ENCODE measurements around the gene TFE3.

Gene TFE3

GRCh38 chrX:49071877-49072711, 28.9 kb upstream of the TFE3 start:
- Histone ChIP-seq H3K4me3 (ENCODE audit: insufficient read depth, low read depth, low read length) (no peak overlapping the region), H3K36me3 (ENCODE audit: control insufficient read depth, insufficient read depth, low read length) (no peaks in the 10 kb centered on the region), H3K27ac (ENCODE audit: insufficient read depth, low read depth, low read length, poor library complexity, severe bottlenecking) (no peak overlapping the region), H3K9me3 (ENCODE audit: control insufficient read depth, low read length) (no peaks in the 10 kb centered on the region), H3K27me3 (ENCODE audit: control insufficient read depth, insufficient read depth, low read length, poor library complexity, severe bottlenecking) (no peaks in the 10 kb centered on the region), H3K4me1 (ENCODE audit: control insufficient read depth, insufficient read depth, low read length) (no peaks in the 10 kb centered on the region)
- WGBS, 2 experiments, result 83 to 89% methylated on average over 63 of the region's 63 CpGs

DNA sequence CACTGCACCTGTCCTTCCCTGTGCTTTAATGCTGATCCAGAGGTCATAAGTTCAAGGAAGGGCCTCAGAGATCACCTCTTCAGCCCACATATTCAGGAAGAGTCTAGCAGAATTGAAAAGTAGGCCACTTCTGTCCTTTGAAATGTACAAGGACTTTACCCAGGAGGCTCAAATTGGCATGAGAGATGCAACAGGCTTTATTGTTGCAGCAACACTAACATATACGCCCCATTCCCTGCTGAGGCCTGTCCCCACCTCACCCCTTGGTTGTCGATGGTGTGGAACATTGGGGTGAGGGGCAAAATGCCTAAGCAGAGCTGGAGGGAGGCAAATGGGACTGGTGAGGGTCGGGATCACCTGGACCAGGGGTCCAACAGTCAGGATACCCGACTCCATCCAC, 27.8 kb upstream of the TFE3 start:
- H3K36me3 ChIP-seq (ENCODE audit: control insufficient read depth, insufficient read depth, low read length), result no peaks in the 10 kb centered on the region
- 92 to 96% methylated on average over 4 of the region's 4 CpGs for WGBS, 2 experiments
- no peak overlapping the region for H3K4me3 ChIP-seq (ENCODE audit: insufficient read depth, low read depth, low read length)
- H3K27ac ChIP-seq (ENCODE audit: insufficient read depth, low read depth, low read length, poor library complexity, severe bottlenecking), result no peak overlapping the region
- H3K4me1 ChIP-seq (ENCODE audit: control insufficient read depth, insufficient read depth, low read length), result no peaks in the 10 kb centered on the region
- no peaks in the 10 kb centered on the region for H3K27me3 ChIP-seq (ENCODE audit: control insufficient read depth, insufficient read depth, low read length, poor library complexity, severe bottlenecking)
- no peaks in the 10 kb centered on the region for H3K9me3 ChIP-seq (ENCODE audit: control insufficient read depth, low read length)

GRCh38 chrX:49069038-49069437, 25.9 kb upstream of the TFE3 start:
- no peaks in the 10 kb centered on the region for H3K9me3 ChIP-seq (ENCODE audit: control insufficient read depth, low read length)
- H3K36me3 ChIP-seq (ENCODE audit: control insufficient read depth, insufficient read depth, low read length), result no peaks in the 10 kb centered on the region
- H3K27ac ChIP-seq (ENCODE audit: insufficient read depth, low read depth, low read length, poor library complexity, severe bottlenecking), result no peak overlapping the region
- WGBS, 2 experiments, result 92 to 96% methylated on average over 11 of the region's 11 CpGs
- no peaks in the 10 kb centered on the region for H3K4me1 ChIP-seq (ENCODE audit: control insufficient read depth, insufficient read depth, low read length)
- H3K4me3 ChIP-seq (ENCODE audit: insufficient read depth, low read depth, low read length), result no peak overlapping the region
- H3K27me3 ChIP-seq (ENCODE audit: control insufficient read depth, insufficient read depth, low read length, poor library complexity, severe bottlenecking), result no peaks in the 10 kb centered on the region

DNA sequence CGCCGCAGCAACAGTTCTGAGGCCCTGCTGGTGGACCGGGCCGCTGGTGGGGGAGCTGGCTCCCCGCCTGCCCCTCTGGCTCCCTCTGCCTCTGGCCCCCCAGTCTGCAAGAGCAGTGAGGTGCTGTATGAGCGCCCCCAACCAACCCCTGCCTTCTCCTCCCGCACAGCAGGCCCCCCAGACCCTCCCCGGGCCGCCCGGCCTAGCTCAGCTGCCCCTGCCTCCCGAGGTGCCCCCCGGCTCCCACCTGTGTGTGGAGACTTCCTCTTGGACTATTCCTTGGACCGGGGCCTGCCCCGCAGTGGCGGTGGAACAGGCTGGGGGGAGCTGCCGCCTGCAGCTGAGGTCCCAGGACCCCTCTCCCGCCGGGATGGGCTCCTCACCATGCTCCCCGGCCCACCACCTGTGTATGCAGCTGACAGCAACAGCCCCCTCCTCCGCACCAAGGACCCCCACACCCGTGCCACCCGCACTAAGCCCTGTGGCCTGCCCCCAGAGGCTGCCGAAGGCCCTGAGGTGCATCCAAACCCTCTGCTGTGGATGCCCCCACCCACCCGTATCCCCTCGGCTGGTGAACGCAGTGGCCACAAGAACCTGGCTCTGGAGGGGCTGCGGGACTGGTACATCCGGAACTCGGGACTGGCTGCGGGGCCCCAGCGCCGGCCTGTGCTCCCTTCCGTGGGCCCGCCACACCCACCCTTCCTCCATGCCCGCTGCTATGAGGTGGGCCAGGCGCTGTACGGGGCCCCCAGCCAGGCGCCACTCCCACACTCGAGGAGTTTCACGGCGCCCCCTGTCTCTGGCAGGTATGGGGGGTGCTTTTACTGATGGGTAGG, 24.3 kb upstream of the TFE3 start:
- Histone ChIP-seq H3K36me3 (ENCODE audit: control insufficient read depth, insufficient read depth, low read length) (no peaks in the 10 kb centered on the region), H3K9me3 (ENCODE audit: control insufficient read depth, low read length) (no peaks in the 10 kb centered on the region), H3K4me1 (ENCODE audit: control insufficient read depth, insufficient read depth, low read length) (no peaks in the 10 kb centered on the region), H3K27me3 (ENCODE audit: control insufficient read depth, insufficient read depth, low read length, poor library complexity, severe bottlenecking) (no peaks in the 10 kb centered on the region), H3K27ac (ENCODE audit: insufficient read depth, low read depth, low read length, poor library complexity, severe bottlenecking) (no peak overlapping the region), H3K4me3 (ENCODE audit: insufficient read depth, low read depth, low read length) (no peak overlapping the region)
- WGBS, 2 experiments, result 93 to 96% methylated on average over 41 of the region's 41 CpGs

DNA sequence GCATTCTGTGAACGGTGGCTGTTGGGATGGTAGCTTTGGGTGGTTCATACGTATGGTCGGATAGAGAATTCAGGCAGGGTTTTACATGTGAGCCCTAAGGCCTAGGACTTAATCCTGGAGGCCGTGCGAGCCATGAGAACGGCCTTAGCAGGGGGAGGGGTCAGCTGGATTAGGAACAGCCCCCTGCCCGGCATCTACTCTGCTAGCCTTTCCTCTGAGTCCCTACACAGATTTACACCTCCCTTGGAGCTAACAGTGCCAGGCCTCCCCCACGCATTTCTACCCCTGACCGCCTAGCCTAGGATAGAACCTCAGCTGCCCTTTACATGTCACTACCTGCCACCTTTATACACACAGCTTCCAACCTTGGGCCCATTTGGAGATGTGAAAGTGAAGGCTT, 23.5 kb upstream of the TFE3 start:
- Histone ChIP-seq H3K4me3 (ENCODE audit: insufficient read depth, low read depth, low read length) (no peak overlapping the region), H3K36me3 (ENCODE audit: control insufficient read depth, insufficient read depth, low read length) (no peaks in the 10 kb centered on the region), H3K4me1 (ENCODE audit: control insufficient read depth, insufficient read depth, low read length) (no peaks in the 10 kb centered on the region), H3K27ac (ENCODE audit: insufficient read depth, low read depth, low read length, poor library complexity, severe bottlenecking) (no peak overlapping the region), H3K9me3 (ENCODE audit: control insufficient read depth, low read length) (no peaks in the 10 kb centered on the region), H3K27me3 (ENCODE audit: control insufficient read depth, insufficient read depth, low read length, poor library complexity, severe bottlenecking) (no peaks in the 10 kb centered on the region)
- WGBS, 2 experiments, result 73 to 79% methylated on average over 7 to 8 of the region's 9 CpGs

DNA sequence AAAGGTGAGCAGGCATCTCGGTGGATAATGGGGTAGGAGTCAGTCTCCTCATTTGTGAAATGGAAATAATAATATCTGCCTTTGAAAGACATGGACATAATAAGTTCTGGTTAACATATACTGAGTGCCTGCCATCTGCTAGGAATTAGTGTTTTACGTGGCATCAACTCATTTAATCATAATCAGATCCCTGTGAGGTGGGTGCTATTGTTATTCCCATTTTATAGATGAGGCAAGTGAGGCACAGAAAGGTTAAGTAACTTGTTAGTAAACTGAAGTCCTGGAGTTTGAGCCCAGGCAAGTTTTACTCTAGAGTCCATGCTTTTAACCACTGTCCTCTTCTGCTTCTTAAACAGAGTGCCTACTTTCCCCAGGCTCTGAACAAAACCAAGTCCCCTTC, 23.1 kb upstream of the TFE3 start:
- Histone ChIP-seq H3K9me3 (ENCODE audit: control insufficient read depth, low read length) (no peaks in the 10 kb centered on the region), H3K36me3 (ENCODE audit: control insufficient read depth, insufficient read depth, low read length) (no peaks in the 10 kb centered on the region), H3K27me3 (ENCODE audit: control insufficient read depth, insufficient read depth, low read length, poor library complexity, severe bottlenecking) (no peaks in the 10 kb centered on the region), H3K4me3 (ENCODE audit: insufficient read depth, low read depth, low read length) (no peak overlapping the region), H3K27ac (ENCODE audit: insufficient read depth, low read depth, low read length, poor library complexity, severe bottlenecking) (no peak overlapping the region), H3K4me1 (ENCODE audit: control insufficient read depth, insufficient read depth, low read length) (no peaks in the 10 kb centered on the region)
- WGBS, 2 experiments, result 92 to 93% methylated on average over 1 to 2 of the region's 2 CpGs

- no peak overlapping the region for H3K27ac ChIP-seq (ENCODE audit: insufficient read depth, low read depth, low read length, poor library complexity, severe bottlenecking)
- H3K36me3 ChIP-seq (ENCODE audit: control insufficient read depth, insufficient read depth, low read length), result no peaks in the 10 kb centered on the region
- H3K27me3 ChIP-seq (ENCODE audit: control insufficient read depth, insufficient read depth, low read length, poor library complexity, severe bottlenecking), result no peaks in the 10 kb centered on the region
- no peaks in the 10 kb centered on the region for H3K9me3 ChIP-seq (ENCODE audit: control insufficient read depth, low read length)
- H3K4me3 ChIP-seq (ENCODE audit: insufficient read depth, low read depth, low read length), result no peak overlapping the region
- WGBS, 2 experiments, result 92 to 94% methylated on average over 8 of the region's 8 CpGs
- H3K4me1 ChIP-seq (ENCODE audit: control insufficient read depth, insufficient read depth, low read length), result no peaks in the 10 kb centered on the region
These were observed 21.6 kb upstream of the TFE3 start for GRCh38 chrX:49064735-49065134.

DNA sequence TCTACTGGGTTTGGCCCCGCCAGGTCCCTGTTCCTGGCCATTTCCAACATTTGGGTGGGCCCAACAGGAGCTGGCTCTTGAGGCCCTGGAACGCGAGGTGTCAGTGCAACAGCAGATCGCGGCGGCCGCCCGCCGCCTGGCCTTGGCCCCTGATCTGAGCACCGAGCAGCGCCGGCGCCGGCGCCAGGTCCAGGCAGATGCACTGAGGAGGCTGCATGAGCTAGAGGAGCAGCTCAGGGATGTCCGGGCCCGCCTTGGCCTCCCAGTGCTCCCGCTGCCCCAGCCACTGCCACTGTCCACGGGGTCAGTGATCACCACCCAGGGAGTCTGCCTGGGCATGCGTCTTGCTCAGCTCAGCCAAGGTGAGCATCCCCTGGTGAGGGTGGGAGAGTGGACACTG, 21.1 kb upstream of the TFE3 start:
- Histone ChIP-seq H3K4me1 (ENCODE audit: control insufficient read depth, insufficient read depth, low read length) (no peaks in the 10 kb centered on the region), H3K36me3 (ENCODE audit: control insufficient read depth, insufficient read depth, low read length) (no peaks in the 10 kb centered on the region), H3K4me3 (ENCODE audit: insufficient read depth, low read depth, low read length) (no peak overlapping the region), H3K9me3 (ENCODE audit: control insufficient read depth, low read length) (no peaks in the 10 kb centered on the region), H3K27me3 (ENCODE audit: control insufficient read depth, insufficient read depth, low read length, poor library complexity, severe bottlenecking) (no peaks in the 10 kb centered on the region), H3K27ac (ENCODE audit: insufficient read depth, low read depth, low read length, poor library complexity, severe bottlenecking) (no peak overlapping the region)
- WGBS, 2 experiments, result 93 to 96% methylated on average over 20 of the region's 20 CpGs

DNA sequence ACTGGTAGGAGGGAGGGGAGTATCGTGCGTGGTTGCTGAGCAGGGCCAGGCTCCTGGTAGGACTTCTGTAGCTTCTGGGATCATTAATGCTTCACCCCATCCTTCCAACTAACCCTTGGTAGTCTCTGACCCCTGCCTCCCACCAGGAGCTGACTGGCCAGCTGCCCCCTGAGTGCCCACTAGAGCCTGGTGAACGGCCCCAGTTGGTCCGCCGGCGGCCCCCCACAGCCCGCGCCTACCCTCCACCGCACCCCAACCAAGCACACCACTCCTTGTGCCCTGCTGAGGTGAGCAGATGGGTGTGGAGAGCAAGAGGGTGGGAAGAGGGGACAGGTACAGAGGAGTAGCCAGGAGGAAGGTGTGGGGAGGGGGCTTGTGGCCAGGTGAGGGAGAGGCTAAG, 20.6 kb upstream of the TFE3 start:
- Histone ChIP-seq H3K36me3 (ENCODE audit: control insufficient read depth, insufficient read depth, low read length) (no peaks in the 10 kb centered on the region), H3K4me3 (ENCODE audit: insufficient read depth, low read depth, low read length) (no peak overlapping the region), H3K9me3 (ENCODE audit: control insufficient read depth, low read length) (no peaks in the 10 kb centered on the region), H3K27ac (ENCODE audit: insufficient read depth, low read depth, low read length, poor library complexity, severe bottlenecking) (no peak overlapping the region), H3K27me3 (ENCODE audit: control insufficient read depth, insufficient read depth, low read length, poor library complexity, severe bottlenecking) (no peaks in the 10 kb centered on the region), H3K4me1 (ENCODE audit: control insufficient read depth, insufficient read depth, low read length) (no peaks in the 10 kb centered on the region)
- WGBS, 2 experiments, result 93 to 100% methylated on average over 3 to 6 of the region's 9 CpGs

DNA sequence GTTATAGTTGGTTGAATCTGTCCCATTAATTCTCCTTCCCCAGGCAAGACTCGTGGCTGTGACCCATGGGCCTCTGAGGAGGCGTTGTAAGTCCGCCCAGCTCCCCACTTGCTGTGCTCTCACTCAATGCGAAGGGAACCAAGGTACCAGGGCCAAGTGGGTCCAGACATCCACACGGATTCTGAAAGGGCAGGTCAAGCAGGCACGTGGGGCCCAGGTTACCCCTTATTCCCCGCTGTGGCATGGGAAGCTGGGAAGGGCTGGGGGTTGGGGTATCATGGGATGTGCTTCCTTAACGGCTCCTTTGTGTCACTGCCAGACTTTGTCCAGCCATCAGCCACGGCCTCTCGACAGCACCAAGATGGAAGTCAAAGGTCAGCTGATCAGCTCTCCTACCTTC, 18.8 kb upstream of the TFE3 start:
- Histone ChIP-seq H3K9me3 (ENCODE audit: control insufficient read depth, low read length) (no peaks in the 10 kb centered on the region), H3K36me3 (ENCODE audit: control insufficient read depth, insufficient read depth, low read length) (no peaks in the 10 kb centered on the region), H3K4me3 (ENCODE audit: insufficient read depth, low read depth, low read length) (no peak overlapping the region), H3K27ac (ENCODE audit: insufficient read depth, low read depth, low read length, poor library complexity, severe bottlenecking) (no peak overlapping the region), H3K4me1 (ENCODE audit: control insufficient read depth, insufficient read depth, low read length) (no peaks in the 10 kb centered on the region), H3K27me3 (ENCODE audit: control insufficient read depth, insufficient read depth, low read length, poor library complexity, severe bottlenecking) (no peaks in the 10 kb centered on the region)
- 92 to 98% methylated on average over 10 of the region's 10 CpGs for whole genome bisulfite sequencing, 2 experiments
